Glutamatergic neuron (in vitro differentiated cells): ENCODE results near the gene LRFN2. TPM values are rescaled to one million over a fixed set of nuclear protein-coding genes. Genes with fewer than 3 reads are reported as not detected.

Experiments used
- DNase-seq: peaks from one replicate; pipeline ENCODE4 v3.0.0; 2022
- H3K27ac Mint-ChIP-seq: one replicate; pipeline ENCODE4 v1.8.0; 2020; ENCODE audit warnings: mild to moderate bottlenecking, mixed read lengths, inconsistent platforms; ENCODE audit not compliant: unreplicated experiment
- H3K27me3 Mint-ChIP-seq: one replicate; pipeline ENCODE4 v1.8.0; 2020; ENCODE audit warnings: mild to moderate bottlenecking, moderate library complexity, mixed read lengths, inconsistent platforms; ENCODE audit not compliant: unreplicated experiment
- H3K36me3 Mint-ChIP-seq: one replicate; pipeline ENCODE4 v1.8.0; 2020; ENCODE audit warnings: mild to moderate bottlenecking, mixed read lengths, inconsistent platforms; ENCODE audit not compliant: unreplicated experiment
- H3K4me1 Mint-ChIP-seq: one replicate; pipeline ENCODE4 v1.8.0; 2020; ENCODE audit warnings: mild to moderate bottlenecking, low read depth, mixed read lengths, inconsistent platforms; ENCODE audit not compliant: unreplicated experiment
- H3K4me3 Mint-ChIP-seq: one replicate; pipeline ENCODE4 v1.8.0; 2020; ENCODE audit warnings: mild to moderate bottlenecking, mixed read lengths, inconsistent platforms; ENCODE audit not compliant: unreplicated experiment
- H3K9me3 Mint-ChIP-seq: one replicate; pipeline ENCODE4 v1.8.0; 2020; ENCODE audit warnings: mild to moderate bottlenecking, moderate library complexity, mixed read lengths, inconsistent platforms; ENCODE audit not compliant: unreplicated experiment
- CTCF ChIP-seq: fragments of 200-600 bp; sonication (generic); IDR thresholded peaks from one replicate; pipeline ENCODE4 v1.5.0; 2021; ENCODE audit not compliant: partially characterized antibody, unreplicated experiment
- total RNA-seq: library from RNA; stranded (reverse); fragmentation: NEBNext Ultra II Directional; extraction: Animal tissue kit (Norgen Biotek cat#: 25700); gene quantifications from one replicate; pipeline ENCODE4 v1.2.1, GENCODE V29; 2021; ENCODE audit not compliant: unreplicated experiment

Gene LRFN2
- total RNA-seq, 1 donor from 2014 or later: 0.56 TPM

GRCh38 chr6:40349123-40349900 lies 237.9 kb downstream of the LRFN2 start:
- H3K27ac Mint-ChIP-seq: peak overlapping the region; percentile 20
- H3K9me3 Mint-ChIP-seq: peaks cover 6% of the 10 kb centered on the region
- peaks cover 4% of the 10 kb centered on the region for H3K36me3 Mint-ChIP-seq
- H3K4me1 Mint-ChIP-seq: peaks cover 21% of the 10 kb centered on the region
- no peak overlapping the region for H3K4me3 Mint-ChIP-seq
- no peak for TF ChIP-seq CTCF
- no peaks in the 10 kb centered on the region for H3K27me3 Mint-ChIP-seq
- peak; percentile 48 for DNase-seq

- DNase-seq: no peak
- Mint-ChIP-seq H3K9me3 (peaks cover 6% of the 10 kb centered on the region), H3K4me3 (no peak overlapping the region), H3K27me3 (no peaks in the 10 kb centered on the region), H3K4me1 (peaks cover 25% of the 10 kb centered on the region), H3K36me3 (peaks cover 4% of the 10 kb centered on the region), H3K27ac (peak overlapping the region; percentile 20)
- TF ChIP-seq CTCF: no peak
These were observed 238.6 kb downstream of the LRFN2 start for GRCh38 chr6:40348591-40348990.

- Mint-ChIP-seq H3K36me3 (peaks cover 4% of the 10 kb centered on the region), H3K27me3 (no peaks in the 10 kb centered on the region), H3K4me1 (peaks cover 27% of the 10 kb centered on the region), H3K9me3 (peaks cover 6% of the 10 kb centered on the region), H3K27ac (no peak overlapping the region), H3K4me3 (no peak overlapping the region)
- DNase-seq: no peak
- no peak for TF ChIP-seq CTCF
These were observed 239.6 kb downstream of the LRFN2 start for GRCh38 chr6:40347571-40348011.

GRCh38 chr6:40346246-40346645 lies 240.9 kb downstream of the LRFN2 start:
- Mint-ChIP-seq H3K27ac (no peak overlapping the region), H3K4me3 (no peak overlapping the region), H3K27me3 (no peaks in the 10 kb centered on the region), H3K36me3 (peaks cover 4% of the 10 kb centered on the region), H3K4me1 (peaks cover 39% of the 10 kb centered on the region), H3K9me3 (peaks cover 8% of the 10 kb centered on the region)
- no peak for TF ChIP-seq CTCF
- DNase-seq: no peak

- Mint-ChIP-seq H3K4me1 (peaks cover 39% of the 10 kb centered on the region), H3K9me3 (peaks cover 8% of the 10 kb centered on the region), H3K36me3 (peaks cover 4% of the 10 kb centered on the region), H3K27ac (peak overlapping the region; percentile 59), H3K27me3 (no peaks in the 10 kb centered on the region), H3K4me3 (no peak overlapping the region)
- no peak for DNase-seq
- TF ChIP-seq CTCF: no peak
These were observed 242.5 kb downstream of the LRFN2 start for GRCh38 chr6:40344566-40345167.
